Measurements from ENCODE around the gene ACAN. TPM values are rescaled to one million over a fixed set of nuclear protein-coding genes. Genes with fewer than 3 reads are reported as not detected.

ACAN gene
- total and polyA plus RNA-seq, 9 of the 15 experiments (the other 6 are each of a cell fraction or from before 2014, with no cell fraction given) = not detected

DNA sequence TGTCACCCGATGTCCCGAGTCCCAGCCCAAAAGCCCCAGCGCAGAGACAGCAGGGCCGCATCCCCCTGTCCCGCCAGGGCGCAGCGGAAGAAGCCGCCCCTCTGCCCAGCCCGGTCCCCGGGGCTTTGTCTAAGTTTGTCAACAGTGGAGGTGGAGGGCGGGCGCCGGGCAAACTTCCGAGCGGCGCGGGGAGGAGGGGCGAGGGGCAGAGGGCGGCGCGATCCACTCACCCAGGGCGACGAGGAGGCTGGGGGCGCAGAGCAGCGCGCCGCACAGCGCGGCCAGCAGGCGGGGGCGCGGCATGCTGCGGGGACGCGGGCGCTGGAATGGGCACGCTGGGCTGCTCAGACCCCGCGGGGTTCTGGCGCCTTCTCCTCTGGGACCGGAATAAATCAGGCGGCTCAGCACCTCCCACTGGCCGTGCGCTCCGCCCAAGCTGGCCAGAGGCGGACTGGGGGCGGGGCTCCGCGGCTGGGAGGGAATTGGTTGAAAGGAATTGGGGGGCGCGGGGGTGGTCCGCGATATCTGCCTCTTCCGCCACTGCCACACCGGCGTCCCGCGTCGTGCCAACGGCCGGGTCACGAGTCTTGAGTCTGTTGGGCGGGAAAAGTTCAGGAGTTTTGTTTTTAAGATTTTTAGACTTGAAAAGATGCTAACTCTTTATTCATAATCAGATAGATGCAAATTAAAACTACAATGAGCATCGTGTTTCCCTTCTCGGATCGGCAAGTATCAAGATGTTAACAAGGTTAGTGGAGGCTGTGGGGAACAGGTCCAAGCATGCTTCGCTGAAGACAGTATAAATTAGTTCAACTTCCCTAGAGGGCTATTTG is 110.0 kb downstream of the ACAN start, which contains the start of gene MFGE8 (continued):
- no peak for TF ChIP-seq NR2C2 (CRISPR knock-in tag; IDR thresholded peaks at IDR 0.05)
- no peak for TF ChIP-seq NR2C2 (tag; IDR thresholded peaks at IDR 0.05)
- TF ChIP-seq, protein P1, sequence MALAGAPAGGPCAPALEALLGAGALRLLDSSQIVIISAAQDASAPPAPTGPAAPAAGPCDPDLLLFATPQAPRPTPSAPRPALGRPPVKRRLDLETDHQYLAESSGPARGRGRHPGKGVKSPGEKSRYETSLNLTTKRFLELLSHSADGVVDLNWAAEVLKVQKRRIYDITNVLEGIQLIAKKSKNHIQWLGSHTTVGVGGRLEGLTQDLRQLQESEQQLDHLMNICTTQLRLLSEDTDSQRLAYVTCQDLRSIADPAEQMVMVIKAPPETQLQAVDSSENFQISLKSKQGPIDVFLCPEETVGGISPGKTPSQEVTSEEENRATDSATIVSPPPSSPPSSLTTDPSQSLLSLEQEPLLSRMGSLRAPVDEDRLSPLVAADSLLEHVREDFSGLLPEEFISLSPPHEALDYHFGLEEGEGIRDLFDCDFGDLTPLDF (CRISPR knock-in tag; IDR thresholded peaks at IDR 0.05) = no peak
- TF ChIP-seq, protein P2, sequence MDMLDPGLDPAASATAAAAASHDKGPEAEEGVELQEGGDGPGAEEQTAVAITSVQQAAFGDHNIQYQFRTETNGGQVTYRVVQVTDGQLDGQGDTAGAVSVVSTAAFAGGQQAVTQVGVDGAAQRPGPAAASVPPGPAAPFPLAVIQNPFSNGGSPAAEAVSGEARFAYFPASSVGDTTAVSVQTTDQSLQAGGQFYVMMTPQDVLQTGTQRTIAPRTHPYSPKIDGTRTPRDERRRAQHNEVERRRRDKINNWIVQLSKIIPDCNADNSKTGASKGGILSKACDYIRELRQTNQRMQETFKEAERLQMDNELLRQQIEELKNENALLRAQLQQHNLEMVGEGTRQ (CRISPR knock-in tag; IDR thresholded peaks at IDR 0.05) = no peak
- TF ChIP-seq, protein P3, sequence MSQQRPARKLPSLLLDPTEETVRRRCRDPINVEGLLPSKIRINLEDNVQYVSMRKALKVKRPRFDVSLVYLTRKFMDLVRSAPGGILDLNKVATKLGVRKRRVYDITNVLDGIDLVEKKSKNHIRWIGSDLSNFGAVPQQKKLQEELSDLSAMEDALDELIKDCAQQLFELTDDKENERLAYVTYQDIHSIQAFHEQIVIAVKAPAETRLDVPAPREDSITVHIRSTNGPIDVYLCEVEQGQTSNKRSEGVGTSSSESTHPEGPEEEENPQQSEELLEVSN (IDR thresholded peaks at IDR 0.05; ENCODE audit: borderline replicate concordance in 1 of 2, extremely low read depth in 1 of 2, insufficient read depth in 1 of 2, insufficient read length in 1 of 2, low read depth in 1 of 2, low read length in 1 of 2, poor library complexity in 1 of 2, severe bottlenecking in 1 of 2) = peak in 1 of 2 experiments; percentile 79
- TF ChIP-seq CBX5 (IDR thresholded peaks at IDR 0.05; ENCODE audit: borderline replicate concordance, low read depth) = no peak
- TF ChIP-seq LCOR (CRISPR knock-in tag; IDR thresholded peaks at IDR 0.05) = peak; percentile 7; the same call in 1 of the 2 replicates
- TF ChIP-seq POLR2AphosphoS2 (IDR thresholded peaks at IDR 0.05; ENCODE audit: low read length) = no peak; the same call in 1 of the 2 replicates
- no peak for TF ChIP-seq ZNF583 (CRISPR knock-in tag; IDR thresholded peaks at IDR 0.05)
- no peak for TF ChIP-seq NCOA4 (IDR thresholded peaks at IDR 0.05; ENCODE audit: partially characterized antibody)
- TF ChIP-seq ZNF785 (CRISPR knock-in tag; IDR thresholded peaks at IDR 0.05) = no peak
- TF ChIP-seq L3MBTL2 (IDR thresholded peaks at IDR 0.05) = peak; percentile 55; the same call in 1 of the 2 replicates
- TF ChIP-seq MYC (IDR thresholded peaks at IDR 0.05; ENCODE audit: low read depth, low read length) = 0 out of 2 replicates have a peak, but pooled peaks have one; percentile 42
- no peak for TF ChIP-seq MYC (CRISPR knock-in tag; IDR thresholded peaks at IDR 0.05; ENCODE audit: borderline replicate concordance, low read depth)
- TF ChIP-seq RB1 (IDR thresholded peaks at IDR 0.05; ENCODE audit: low read depth) = peak; percentile 86
- TF ChIP-seq TFAM (CRISPR knock-in tag; conservative IDR thresholded peaks at IDR 0.05) = no peak
- TF ChIP-seq NFIC (IDR thresholded peaks at IDR 0.05) = no peak
- TF ChIP-seq POLR2A (conservative IDR thresholded peaks at IDR 0.05) = peak; percentile 81
- TF ChIP-seq NONO (IDR thresholded peaks at IDR 0.05; ENCODE audit: low read depth in 2 of 2, low read length in 1 of 2) = peak; percentile 63 to 97; a peak in 3 of 4 replicates
- TF ChIP-seq ZNF121 (CRISPR knock-in tag; conservative IDR thresholded peaks at IDR 0.05) = no peak
- TF ChIP-seq MXI1 (IDR thresholded peaks at IDR 0.05; ENCODE audit: low read depth, low read length) = no peak
- peak; percentile 74 for TF ChIP-seq ZNF263 (CRISPR knock-in tag; IDR thresholded peaks at IDR 0.05; ENCODE audit: borderline replicate concordance)
- TF ChIP-seq, protein P4, sequence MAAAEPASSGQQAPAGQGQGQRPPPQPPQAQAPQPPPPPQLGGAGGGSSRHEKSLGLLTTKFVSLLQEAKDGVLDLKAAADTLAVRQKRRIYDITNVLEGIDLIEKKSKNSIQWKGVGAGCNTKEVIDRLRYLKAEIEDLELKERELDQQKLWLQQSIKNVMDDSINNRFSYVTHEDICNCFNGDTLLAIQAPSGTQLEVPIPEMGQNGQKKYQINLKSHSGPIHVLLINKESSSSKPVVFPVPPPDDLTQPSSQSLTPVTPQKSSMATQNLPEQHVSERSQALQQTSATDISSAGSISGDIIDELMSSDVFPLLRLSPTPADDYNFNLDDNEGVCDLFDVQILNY (CRISPR knock-in tag; IDR thresholded peaks at IDR 0.05) = no peak
- no peak for TF ChIP-seq XRCC5 (IDR thresholded peaks at IDR 0.05; ENCODE audit: low read depth, low read length)
- TF ChIP-seq CREM (IDR thresholded peaks at IDR 0.05; ENCODE audit: low read depth) = peak; percentile 36; the same call in 1 of the 2 replicates

Data from K562 (cell line).